ENCODE data around the gene RAVER1.
A peak's percentile ranks its signal among the peaks of the same experiment; 100 is the strongest.

Gene RAVER1

GRCh38 chr19:10271543-10272086, 61.7 kb downstream of the RAVER1 start:
- H3K4me3 ChIP-seq (ENCODE audit: control insufficient read depth, low read depth, low read length) = peak overlapping the region; percentile 44
- no peak for TF ChIP-seq CTCF (IDR thresholded peaks at IDR 0.05; ENCODE audit: control insufficient read depth, insufficient read depth, low read depth, low read length, missing control alignments)
- DNase-seq (ENCODE audit: low read depth) = no peak

- peak within 1 kb of the TSS; percentile 44 for H3K4me3 ChIP-seq (ENCODE audit: control insufficient read depth, low read depth, low read length)
- TF ChIP-seq CTCF (IDR thresholded peaks at IDR 0.05; ENCODE audit: control insufficient read depth, insufficient read depth, low read depth, low read length, missing control alignments) = no peak
- no peak for DNase-seq (ENCODE audit: low read depth)
Observed at GRCh38 chr19:10270616-10271394, 62.5 kb downstream of the RAVER1 start, which contains the start of gene ICAM1. ICAM1 (plus strand) TSS chr19:10271120; CDS start chr19:10271160, 40 bp downstream.

- peak overlapping the region; percentile 28 for H3K4me3 ChIP-seq (ENCODE audit: control insufficient read depth, low read depth, low read length)
- TF ChIP-seq CTCF (IDR thresholded peaks at IDR 0.05; ENCODE audit: control insufficient read depth, insufficient read depth, low read depth, low read length, missing control alignments) = no peak
- DNase-seq (ENCODE audit: low read depth) = no peak
Observed at GRCh38 chr19:10270180-10270615, 63.1 kb downstream of the RAVER1 start.

GRCh38 chr19:10269333-10270179, 63.8 kb downstream of the RAVER1 start:
- H3K4me3 ChIP-seq (ENCODE audit: control insufficient read depth, low read depth, low read length) = peak overlapping the region; percentile 28
- no peak for DNase-seq (ENCODE audit: low read depth)
- TF ChIP-seq CTCF (IDR thresholded peaks at IDR 0.05; ENCODE audit: control insufficient read depth, insufficient read depth, low read depth, low read length, missing control alignments) = peak; percentile 97

- H3K4me3 ChIP-seq (ENCODE audit: control insufficient read depth, low read depth, low read length) = no peak overlapping the region
- no peak for DNase-seq (ENCODE audit: low read depth)
- no peak for TF ChIP-seq CTCF (IDR thresholded peaks at IDR 0.05; ENCODE audit: control insufficient read depth, insufficient read depth, low read depth, low read length, missing control alignments)
Observed at GRCh38 chr19:10268071-10268470, 65.3 kb downstream of the RAVER1 start.

- no peak for DNase-seq (ENCODE audit: low read depth)
- no peak overlapping the region for H3K4me3 ChIP-seq (ENCODE audit: control insufficient read depth, low read depth, low read length)
- no peak for TF ChIP-seq CTCF (IDR thresholded peaks at IDR 0.05; ENCODE audit: control insufficient read depth, insufficient read depth, low read depth, low read length, missing control alignments)
Observed at GRCh38 chr19:10266706-10267105, 66.6 kb downstream of the RAVER1 start.

Measured in AG09309 (cell line).